H9 (cell line): ENCODE results near the gene RNF217. TPM values are rescaled to one million over a fixed set of nuclear protein-coding genes. Genes with fewer than 3 reads are reported as not detected.

Experiments
- DNase-seq: peaks from one replicate; pipeline ENCODE4 v3.0.0-alpha.2; 2017
- H2AFZ ChIP-seq: one replicate; pipeline ENCODE4 v1.6.1; 2013; ENCODE audit warnings: mild to moderate bottlenecking, low read length, control low read depth, moderate library complexity
- H2AK5ac ChIP-seq: 2 replicates; pipeline ENCODE4 v1.6.1; 2013; ENCODE audit warnings: low read length, control low read depth, mixed read lengths; ENCODE audit not compliant: insufficient read length
- H2BK120ac ChIP-seq: one replicate; pipeline ENCODE4 v1.6.1; 2013; ENCODE audit warnings: low read depth, mild to moderate bottlenecking, low read length, control low read depth, inconsistent platforms; ENCODE audit not compliant: poor library complexity, severe bottlenecking
- H2BK12ac ChIP-seq: 2 replicates; pipeline ENCODE4 v1.6.1; 2013; ENCODE audit warnings: low read length, control low read depth, mixed read lengths, low read depth; ENCODE audit not compliant: insufficient read length
- H2BK15ac ChIP-seq: 2 replicates; pipeline ENCODE4 v1.6.1; 2013; ENCODE audit warnings: low read depth, low read length, control low read depth
- H2BK20ac ChIP-seq: one replicate; pipeline ENCODE4 v1.6.1; 2013; ENCODE audit warnings: low read depth, mild to moderate bottlenecking, low read length, control low read depth, inconsistent platforms; ENCODE audit not compliant: poor library complexity, severe bottlenecking
- H2BK5ac ChIP-seq: 2 replicates; pipeline ENCODE4 v1.6.1; 2013; ENCODE audit warnings: low read length, control low read depth, mixed read lengths; ENCODE audit not compliant: insufficient read length
- H3K14ac ChIP-seq: 2 replicates; pipeline ENCODE4 v1.6.1; 2013; ENCODE audit warnings: low read length, control low read depth; ENCODE audit not compliant: insufficient read depth
- H3K18ac ChIP-seq: 2 replicates; pipeline ENCODE4 v1.6.1; 2013; ENCODE audit warnings: low read depth, mild to moderate bottlenecking, mixed read lengths, low read length, control low read depth; ENCODE audit not compliant: insufficient read length
- H3K23ac ChIP-seq: 2 replicates; pipeline ENCODE4 v1.6.1; 2013; ENCODE audit warnings: low read length, control low read depth, mixed read lengths, low read depth; ENCODE audit not compliant: insufficient read length
- H3K23me2 ChIP-seq: 2 replicates; pipeline ENCODE4 v1.6.1; 2013; ENCODE audit warnings: low read depth, mild to moderate bottlenecking, mixed read lengths, low read length, control low read depth; ENCODE audit not compliant: insufficient read length, poor library complexity, severe bottlenecking
- H3K27ac ChIP-seq: 2 replicates; pipeline ENCODE4 v1.5.1; 2013; ENCODE audit warnings: low read length, control low read depth, mixed read lengths, low read depth; ENCODE audit not compliant: insufficient read length
- H3K27me3 ChIP-seq: 2 replicates; pipeline ENCODE4 v1.6.1; 2013; ENCODE audit warnings: low read length, control low read depth, inconsistent platforms; ENCODE audit not compliant: insufficient read depth
- H3K4ac ChIP-seq: 2 replicates; pipeline ENCODE4 v1.6.1; 2013; ENCODE audit warnings: low read depth, mild to moderate bottlenecking, control low read depth, inconsistent platforms, low read length, moderate library complexity
- H3K4me1 ChIP-seq: 2 replicates; pipeline ENCODE4 v1.6.1; 2013; ENCODE audit warnings: low read length, control low read depth, inconsistent platforms; ENCODE audit not compliant: insufficient read depth
- H3K4me2 ChIP-seq: 2 replicates; pipeline ENCODE4 v1.6.1; 2013; ENCODE audit warnings: low read length, control low read depth, mixed read lengths; ENCODE audit not compliant: insufficient read length, insufficient read depth
- H3K56ac ChIP-seq: 2 replicates; pipeline ENCODE4 v1.6.1; 2013; ENCODE audit warnings: low read depth, mild to moderate bottlenecking, mixed read lengths, low read length, control low read depth; ENCODE audit not compliant: insufficient read length
- H3K79me1 ChIP-seq: 2 replicates; pipeline ENCODE4 v1.6.1; 2013; ENCODE audit warnings: low read depth, mild to moderate bottlenecking, moderate library complexity, low read length, control low read depth, inconsistent platforms; ENCODE audit not compliant: insufficient read depth, poor library complexity, severe bottlenecking
- H3K79me2 ChIP-seq: 2 replicates; pipeline ENCODE4 v1.6.1; 2013; ENCODE audit warnings: low read length, control low read depth, inconsistent platforms; ENCODE audit not compliant: insufficient read depth
- H3K9ac ChIP-seq: 2 replicates; pipeline ENCODE4 v1.6.1; 2013; ENCODE audit warnings: low read length, control low read depth, mixed read lengths; ENCODE audit not compliant: insufficient read length; ENCODE audit errors: extremely low read depth
- H3K9me3 ChIP-seq: one replicate; pipeline ENCODE4 v1.6.1; 2013; ENCODE audit warnings: low read depth, low read length, inconsistent platforms; ENCODE audit not compliant: control insufficient read depth
- H3T11ph ChIP-seq: one replicate; pipeline ENCODE4 v1.6.1; 2013; ENCODE audit warnings: mild to moderate bottlenecking, low read length, control low read depth, inconsistent platforms
- H4K20me1 ChIP-seq: one replicate; pipeline ENCODE4 v1.6.1; 2013; ENCODE audit not compliant: control insufficient read depth, insufficient read length, insufficient read depth
- H4K5ac ChIP-seq: 2 replicates; pipeline ENCODE4 v1.6.1; 2013; ENCODE audit warnings: low read depth, mild to moderate bottlenecking, mixed read lengths, low read length, control low read depth; ENCODE audit not compliant: insufficient read length
- H4K8ac ChIP-seq: replicated peaks from 2 replicates; pipeline ENCODE4 v1.6.1; 2013; ENCODE audit warnings: low read length, control low read depth, mixed read lengths, low read depth; ENCODE audit not compliant: insufficient read length
- H4K91ac ChIP-seq: 2 replicates; pipeline ENCODE4 v1.6.1; 2013; ENCODE audit warnings: low read depth, mild to moderate bottlenecking, moderate library complexity, mixed read lengths, low read length, control low read depth; ENCODE audit not compliant: insufficient read length
- H3K27ac Mint-ChIP-seq, 3 experiments: 2 replicates in 2 of 3; 3 replicates in 1 of 3; pipeline ENCODE4 v1.8.0; 2020 to 2021; ENCODE audit warnings: mixed read lengths in 3 of 3, mild to moderate bottlenecking in 1 of 3, moderate library complexity in 1 of 3
- H3K27me3 Mint-ChIP-seq: 2 replicates; pipeline ENCODE4 v1.8.0; 2021; ENCODE audit warnings: low read depth, mild to moderate bottlenecking, moderate library complexity, mixed read lengths
- H3K36me3 Mint-ChIP-seq, 3 experiments: 2 replicates in 2 of 3; 3 replicates in 1 of 3; pipeline ENCODE4 v1.8.0; 2020 to 2021; ENCODE audit warnings: low read depth in 3 of 3, mixed read lengths in 3 of 3; ENCODE audit not compliant: insufficient read depth in 1 of 3
- H3K4me1 Mint-ChIP-seq, 2 experiments: 2 replicates each; pipeline ENCODE4 v1.8.0; 2020; ENCODE audit warnings: mixed read lengths in 2 of 2
- H3K4me3 Mint-ChIP-seq, 2 experiments: 2 replicates in 1 of 2; 3 replicates in 1 of 2; pipeline ENCODE4 v1.8.0; 2020 to 2021; ENCODE audit warnings: mild to moderate bottlenecking in 2 of 2, mixed read lengths in 2 of 2, moderate library complexity in 1 of 2
- H3K9me3 Mint-ChIP-seq, 2 experiments: 2 replicates in 1 of 2; 3 replicates in 1 of 2; pipeline ENCODE4 v1.8.0; 2020; ENCODE audit warnings: mild to moderate bottlenecking in 2 of 2, mixed read lengths in 2 of 2, moderate library complexity in 1 of 2
- WGBS: extraction: QIAGEN DNeasy Blood & Tissue Kit; methylation state at CpG from one replicate; pipeline ENCODE4 v1.1.7; 2013; ENCODE audit warnings: missing lambda C conversion rate, low lambda C conversion rate, mixed read lengths; ENCODE audit not compliant: insufficient read length; ENCODE audit errors: extremely low coverage; 5-methylcytosine and 5-hydroxymethylcytosine counted together
- total RNA-seq: library from RNA; stranded (reverse); gene quantifications from 2 replicates; pipeline ENCODE4 v1.2.1, GENCODE V29; 2021
- TF ChIP-seq, protein P1 (sequence below): fragments of 200-600 bp; sonication (generic); conservative IDR thresholded peaks from 3 replicates; pipeline ENCODE4 v1.8.0; 2021; ENCODE audit warnings: antibody characterized with exemption, mild to moderate bottlenecking

RNF217 gene
- total RNA-seq, 1 experiment from 2014 or later, result 9.6 TPM

DNA sequence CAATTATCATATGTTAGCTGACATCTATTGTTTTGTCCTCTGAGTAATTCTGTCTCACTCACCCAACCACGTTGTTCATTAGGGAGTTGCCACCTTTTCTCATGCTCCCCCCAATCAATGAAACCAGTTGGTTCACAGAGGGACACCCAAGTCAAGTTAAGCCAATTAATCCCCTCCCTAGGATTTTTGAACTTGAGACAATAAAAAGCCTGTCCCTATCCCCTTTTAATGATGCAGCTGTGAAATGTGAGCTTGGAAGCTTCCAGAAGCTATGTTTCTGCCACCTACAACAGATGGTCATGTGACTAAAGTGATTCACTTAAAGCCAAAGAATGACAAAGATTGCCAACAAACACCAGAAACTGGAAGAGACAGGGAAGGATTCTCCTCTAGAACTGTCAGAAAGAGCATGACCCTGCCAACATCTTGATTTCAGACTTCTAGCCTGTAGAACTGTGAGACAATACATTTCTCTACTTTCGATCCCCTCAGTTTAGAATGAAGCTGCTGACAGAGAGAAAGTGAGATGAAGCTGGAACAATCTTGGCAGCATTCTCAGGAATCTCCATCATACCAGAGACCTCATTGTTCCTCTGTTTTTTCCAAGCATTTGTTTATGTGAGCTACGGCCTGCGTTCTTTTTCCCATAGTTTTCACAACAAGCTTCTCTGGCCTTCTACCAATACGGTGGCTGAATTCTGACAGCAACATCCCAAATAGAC lies 133.5 kb downstream of the RNF217 start:
- no CpG with 5 or more reads among the region's 5 CpGs for WGBS
- no peak overlapping the region for H3K4me3 Mint-ChIP-seq

More for the DNA sequence above, 133.5 kb downstream of the RNF217 start:
- H4K20me1 ChIP-seq, result no peaks in the 10 kb centered on the region
- H3K9ac ChIP-seq, result no peak overlapping the region
- TF ChIP-seq, protein P1, sequence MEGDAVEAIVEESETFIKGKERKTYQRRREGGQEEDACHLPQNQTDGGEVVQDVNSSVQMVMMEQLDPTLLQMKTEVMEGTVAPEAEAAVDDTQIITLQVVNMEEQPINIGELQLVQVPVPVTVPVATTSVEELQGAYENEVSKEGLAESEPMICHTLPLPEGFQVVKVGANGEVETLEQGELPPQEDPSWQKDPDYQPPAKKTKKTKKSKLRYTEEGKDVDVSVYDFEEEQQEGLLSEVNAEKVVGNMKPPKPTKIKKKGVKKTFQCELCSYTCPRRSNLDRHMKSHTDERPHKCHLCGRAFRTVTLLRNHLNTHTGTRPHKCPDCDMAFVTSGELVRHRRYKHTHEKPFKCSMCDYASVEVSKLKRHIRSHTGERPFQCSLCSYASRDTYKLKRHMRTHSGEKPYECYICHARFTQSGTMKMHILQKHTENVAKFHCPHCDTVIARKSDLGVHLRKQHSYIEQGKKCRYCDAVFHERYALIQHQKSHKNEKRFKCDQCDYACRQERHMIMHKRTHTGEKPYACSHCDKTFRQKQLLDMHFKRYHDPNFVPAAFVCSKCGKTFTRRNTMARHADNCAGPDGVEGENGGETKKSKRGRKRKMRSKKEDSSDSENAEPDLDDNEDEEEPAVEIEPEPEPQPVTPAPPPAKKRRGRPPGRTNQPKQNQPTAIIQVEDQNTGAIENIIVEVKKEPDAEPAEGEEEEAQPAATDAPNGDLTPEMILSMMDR, result no peak
- H3K36me3 Mint-ChIP-seq, result no peaks in the 10 kb centered on the region
- no peaks in the 10 kb centered on the region for H3K9me3 Mint-ChIP-seq
- no peak overlapping the region for H3K56ac ChIP-seq
- H3K4me2 ChIP-seq, result no peak overlapping the region
- H3T11ph ChIP-seq, result no peak overlapping the region
- H4K91ac ChIP-seq, result no peak overlapping the region
- H3K27me3 Mint-ChIP-seq, result peaks cover 23% of the 10 kb centered on the region
- H3K4ac ChIP-seq, result no peak overlapping the region
- H3K4me1 ChIP-seq, result no peaks in the 10 kb centered on the region
- DNase-seq, result no peak
- no peak overlapping the region for H2AFZ ChIP-seq
- no peak overlapping the region for H3K14ac ChIP-seq
- no peak overlapping the region for H2BK120ac ChIP-seq
- H3K79me1 ChIP-seq, result no peaks in the 10 kb centered on the region
- H3K23ac ChIP-seq, result no peak overlapping the region
- no peak overlapping the region for H2BK15ac ChIP-seq
- no peak overlapping the region for H2BK20ac ChIP-seq
- no peak overlapping the region for H4K8ac ChIP-seq
- no peaks in the 10 kb centered on the region; the same call in 1 of the 2 replicates for H3K27me3 ChIP-seq
- no peaks in the 10 kb centered on the region for H3K9me3 ChIP-seq
- peaks cover 6% of the 10 kb centered on the region for H3K23me2 ChIP-seq
- no peak overlapping the region for H4K5ac ChIP-seq
- no peak overlapping the region for H2BK5ac ChIP-seq
- no peak overlapping the region for H3K18ac ChIP-seq
- no peak overlapping the region for H2BK12ac ChIP-seq
- H3K79me2 ChIP-seq, result no peaks in the 10 kb centered on the region
- H3K27ac Mint-ChIP-seq, result no peak overlapping the region
- no peak overlapping the region for H2AK5ac ChIP-seq
- no peak overlapping the region for H3K27ac ChIP-seq
- H3K4me1 Mint-ChIP-seq, result peaks cover 19 to 27% of the 10 kb centered on the region in 2 experiments
